ENCODE measurements around the gene UBL4A. TPM values are rescaled to one million over a fixed set of nuclear protein-coding genes. Genes with fewer than 3 reads are reported as not detected.

UBL4A gene
- total and polyA plus RNA-seq, 9 of the 15 experiments (the other 6 are each of a cell fraction or from before 2014, with no cell fraction given) = 15.2 to 140 (median 100) TPM

DNA sequence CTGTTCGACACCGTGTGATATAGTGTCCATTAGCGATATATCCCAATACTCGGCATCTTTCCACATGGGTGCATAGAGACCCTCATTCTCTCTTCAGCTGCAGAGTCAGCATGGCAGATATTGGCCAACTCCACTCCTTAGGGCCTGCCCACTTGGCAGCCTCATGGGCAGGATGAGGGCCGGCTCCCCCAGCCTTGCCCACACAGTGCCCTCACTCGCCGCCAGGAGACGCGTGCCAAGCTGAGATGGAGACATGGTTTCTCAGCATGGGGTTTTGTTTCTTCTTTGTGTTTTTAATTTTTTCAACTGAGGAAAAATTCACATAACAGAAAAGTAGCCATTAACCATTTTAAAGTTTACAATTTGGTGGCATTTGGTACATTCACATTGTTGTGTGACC is 33.6 kb downstream of the UBL4A start (continued):
- TF ChIP-seq SP2 (IDR thresholded peaks at IDR 0.05; ENCODE audit: extremely low read depth, low read depth, low read length, poor library complexity, severe bottlenecking) = no peak

DNA sequence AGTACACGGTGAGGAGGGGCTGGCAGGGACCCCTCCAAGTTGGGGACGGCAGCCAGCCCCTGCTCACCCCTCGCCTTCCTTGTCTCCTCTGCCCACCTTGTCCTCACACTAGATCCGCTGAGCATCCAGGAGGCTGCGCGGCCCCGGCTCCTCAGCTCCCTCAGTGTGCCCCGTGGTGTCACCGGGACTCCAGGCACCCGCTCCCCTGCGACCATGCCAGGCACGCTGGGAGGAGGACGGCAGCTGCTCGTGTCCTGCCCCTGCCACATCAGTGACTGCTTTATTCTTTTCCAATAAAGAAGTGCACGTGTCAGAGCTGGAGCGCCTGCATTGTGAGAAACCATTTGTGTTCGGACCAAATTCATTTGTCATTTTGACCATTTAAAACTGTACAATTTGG is 36.1 kb downstream of the UBL4A start:
- Histone ChIP-seq H3K4me1 (replicated peaks in 1 of 2; ENCODE audit: control insufficient read depth in 2 of 2, insufficient read depth in 2 of 2, low read length in 2 of 2) (peaks cover 1 to 21% of the 10 kb centered on the region in 2 experiments; a peak in 4 of 5 replicates), H3K9ac (ENCODE audit: insufficient read depth in 1 of 2, low read depth in 2 of 2, low read length in 2 of 2) (no peak overlapping the region), H3K79me2 (ENCODE audit: control insufficient read depth, insufficient read depth, low read length) (peaks cover 5% of the 10 kb centered on the region; the same call in 2 of the 3 replicates), H3K9me3 (replicated peaks; ENCODE audit: control insufficient read depth, insufficient read depth, low read depth, low read length) (no peaks in the 10 kb centered on the region), H3K36me3 (ENCODE audit: control insufficient read depth, insufficient read depth, low read length) (peaks cover 57% of the 10 kb centered on the region; the same call in 2 of the 3 replicates), H3K27me3 (ENCODE audit: control insufficient read depth in 2 of 2, insufficient read depth in 2 of 2, low read length in 2 of 2) (no peaks in the 10 kb centered on the region), H3K4me2 (ENCODE audit: insufficient read depth, low read length) (no peak overlapping the region), H4K20me1 (replicated peaks; ENCODE audit: control insufficient read depth, insufficient read depth, low read length) (no peaks in the 10 kb centered on the region), H2AFZ (ENCODE audit: low read depth, low read length) (no peak overlapping the region), H3K4me3 (no peak overlapping the region), H3K27ac (ENCODE audit: extremely low read depth, low read depth, low read length) (no peak overlapping the region), H3K9me1 (ENCODE audit: control insufficient read depth, insufficient read depth, low read length) (no peaks in the 10 kb centered on the region)
- intact Hi-C loops (cut with micrococcal nuclease) = no loop called here
- CTCF ChIA-PET (ENCODE audit: low intra/inter-chr PET ratio) = no interaction called here
- in situ Hi-C loops (cut with MboI) = no loop called here
- POLR2A ChIA-PET = interaction anchor here (1.0 kb wide), 1 partner anchor 49 kb away, joined by 3 read pairs; no protein-coding TSS in a partner anchor
- ATAC-seq (no peak), FAIRE-seq (no peak), DNase-seq (ENCODE audit: extremely low read depth in 1 of 4, low spot score in 3 of 4) (no peak)
- no TSS peak for BruUV-seq (replicated peaks)
- 91% methylated on average over 9 of the region's 17 CpGs for WGBS (ENCODE audit: insufficient coverage, low coverage, missing lambda C conversion rate)
- TF ChIP-seq ZFX (CRISPR knock-in tag; IDR thresholded peaks at IDR 0.05) (no peak), RBFOX2 (IDR thresholded peaks at IDR 0.05; ENCODE audit: low read depth, low read length) (0 out of 2 replicates have a peak, but pooled peaks have one; percentile 2)

DNA sequence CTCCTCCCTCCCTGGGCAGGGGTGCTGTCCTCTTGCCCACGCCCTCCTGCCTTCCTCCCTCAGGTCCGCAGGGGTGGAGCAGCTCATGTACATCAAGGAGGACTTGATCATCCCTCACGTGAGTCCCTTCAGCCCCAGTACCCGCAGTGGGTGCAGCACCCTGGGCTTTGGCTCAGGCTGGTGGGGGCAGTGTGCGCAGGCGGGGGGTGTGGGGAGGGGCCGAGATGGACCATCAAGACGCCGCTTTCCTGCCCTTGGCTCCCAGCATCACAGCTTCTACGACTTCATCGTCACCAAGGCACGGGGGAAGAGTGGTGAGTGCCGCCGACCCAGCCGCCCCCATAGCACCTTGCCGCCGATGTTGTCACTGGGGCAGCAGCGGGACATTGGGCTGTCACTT is 36.8 kb downstream of the UBL4A start:
- H3K9me3 ChIP-seq (replicated peaks; ENCODE audit: control insufficient read depth, insufficient read depth, low read depth, low read length) = no peaks in the 10 kb centered on the region
- H3K4me1 ChIP-seq (replicated peaks in 1 of 2; ENCODE audit: control insufficient read depth in 2 of 2, insufficient read depth in 2 of 2, low read length in 2 of 2) = peaks cover 5 to 28% of the 10 kb centered on the region in 2 experiments; a peak in 4 of 5 replicates
- no peaks in the 10 kb centered on the region for H3K27me3 ChIP-seq (ENCODE audit: control insufficient read depth in 2 of 2, insufficient read depth in 2 of 2, low read length in 2 of 2)
- no peak overlapping the region for H3K4me3 ChIP-seq
- ATAC-seq = no peak
- H3K4me2 ChIP-seq (ENCODE audit: insufficient read depth, low read length) = no peak overlapping the region
- H3K79me2 ChIP-seq (ENCODE audit: control insufficient read depth, insufficient read depth, low read length) = peaks cover 12% of the 10 kb centered on the region
- no peak overlapping the region for H2AFZ ChIP-seq (ENCODE audit: low read depth, low read length)
- TF ChIP-seq, protein P1, sequence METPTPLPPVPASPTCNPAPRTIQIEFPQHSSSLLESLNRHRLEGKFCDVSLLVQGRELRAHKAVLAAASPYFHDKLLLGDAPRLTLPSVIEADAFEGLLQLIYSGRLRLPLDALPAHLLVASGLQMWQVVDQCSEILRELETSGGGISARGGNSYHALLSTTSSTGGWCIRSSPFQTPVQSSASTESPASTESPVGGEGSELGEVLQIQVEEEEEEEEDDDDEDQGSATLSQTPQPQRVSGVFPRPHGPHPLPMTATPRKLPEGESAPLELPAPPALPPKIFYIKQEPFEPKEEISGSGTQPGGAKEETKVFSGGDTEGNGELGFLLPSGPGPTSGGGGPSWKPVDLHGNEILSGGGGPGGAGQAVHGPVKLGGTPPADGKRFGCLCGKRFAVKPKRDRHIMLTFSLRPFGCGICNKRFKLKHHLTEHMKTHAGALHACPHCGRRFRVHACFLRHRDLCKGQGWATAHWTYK (CRISPR knock-in tag; IDR thresholded peaks at IDR 0.05) = no peak
- 0 out of 2 replicates have a peak, but pooled peaks have one; percentile 3 for TF ChIP-seq RBFOX2 (IDR thresholded peaks at IDR 0.05; ENCODE audit: low read depth, low read length)
- TF ChIP-seq BACH1 (tag; IDR thresholded peaks at IDR 0.05) = no peak
- TF ChIP-seq, protein P2, sequence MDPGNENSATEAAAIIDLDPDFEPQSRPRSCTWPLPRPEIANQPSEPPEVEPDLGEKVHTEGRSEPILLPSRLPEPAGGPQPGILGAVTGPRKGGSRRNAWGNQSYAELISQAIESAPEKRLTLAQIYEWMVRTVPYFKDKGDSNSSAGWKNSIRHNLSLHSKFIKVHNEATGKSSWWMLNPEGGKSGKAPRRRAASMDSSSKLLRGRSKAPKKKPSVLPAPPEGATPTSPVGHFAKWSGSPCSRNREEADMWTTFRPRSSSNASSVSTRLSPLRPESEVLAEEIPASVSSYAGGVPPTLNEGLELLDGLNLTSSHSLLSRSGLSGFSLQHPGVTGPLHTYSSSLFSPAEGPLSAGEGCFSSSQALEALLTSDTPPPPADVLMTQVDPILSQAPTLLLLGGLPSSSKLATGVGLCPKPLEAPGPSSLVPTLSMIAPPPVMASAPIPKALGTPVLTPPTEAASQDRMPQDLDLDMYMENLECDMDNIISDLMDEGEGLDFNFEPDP (CRISPR knock-in tag; IDR thresholded peaks at IDR 0.05) = no peak
- TF ChIP-seq, protein P3, sequence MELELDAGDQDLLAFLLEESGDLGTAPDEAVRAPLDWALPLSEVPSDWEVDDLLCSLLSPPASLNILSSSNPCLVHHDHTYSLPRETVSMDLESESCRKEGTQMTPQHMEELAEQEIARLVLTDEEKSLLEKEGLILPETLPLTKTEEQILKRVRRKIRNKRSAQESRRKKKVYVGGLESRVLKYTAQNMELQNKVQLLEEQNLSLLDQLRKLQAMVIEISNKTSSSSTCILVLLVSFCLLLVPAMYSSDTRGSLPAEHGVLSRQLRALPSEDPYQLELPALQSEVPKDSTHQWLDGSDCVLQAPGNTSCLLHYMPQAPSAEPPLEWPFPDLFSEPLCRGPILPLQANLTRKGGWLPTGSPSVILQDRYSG (tag; conservative IDR thresholded peaks at IDR 0.05; ENCODE audit: low read depth) = no peak
- no TSS peak for BruUV-seq (replicated peaks)
- no peak overlapping the region for H3K9ac ChIP-seq (ENCODE audit: insufficient read depth in 1 of 2, low read depth in 2 of 2, low read length in 2 of 2)
- intact Hi-C loops (cut with micrococcal nuclease) (no loop called here), in situ Hi-C loops (cut with MboI) (no loop called here)
- H3K36me3 ChIP-seq (ENCODE audit: control insufficient read depth, insufficient read depth, low read length) = peaks cover 59% of the 10 kb centered on the region; the same call in 2 of the 3 replicates
- no peaks in the 10 kb centered on the region for H4K20me1 ChIP-seq (replicated peaks; ENCODE audit: control insufficient read depth, insufficient read depth, low read length)
- H3K27ac ChIP-seq (ENCODE audit: extremely low read depth, low read depth, low read length) = no peak overlapping the region
- FAIRE-seq = no peak
- DNase-seq (ENCODE audit: extremely low read depth in 1 of 4, low spot score in 3 of 4) = no peak
- ChIA-PET POLR2A (no interaction called here), CTCF (ENCODE audit: low intra/inter-chr PET ratio) (no interaction called here)
- H3K9me1 ChIP-seq (ENCODE audit: control insufficient read depth, insufficient read depth, low read length) = no peaks in the 10 kb centered on the region
- WGBS (ENCODE audit: insufficient coverage, low coverage, missing lambda C conversion rate) = no CpG with 5 or more reads among the region's 18 CpGs
